Endothelial cell of umbilical vein (primary cell): ENCODE data around the gene PDE6B. TPM values are rescaled to one million over a fixed set of nuclear protein-coding genes. Genes with fewer than 3 reads are reported as not detected.

Source experiments
- BruUV-seq: library from RNA; stranded (reverse); fragments of 400-500 nt; replicated peaks from 2 replicates; lab custom pipeline; 2021; lab: Mats Ljungman, UMichigan
- CTCF ChIA-PET: fragments of 300-600, 350-600 bp; sonication (Branson Sonifier 250); formaldehyde crosslinking; loops from one replicate; lab custom pipeline; 2021; ENCODE audit warnings: antibody characterized with exemption, inconsistent platforms; lab: Charles Lee
- POLR2A ChIA-PET: fragments of 300-600, 350-600 bp; sonication (Branson Sonifier 250); formaldehyde crosslinking; loops from one replicate; lab custom pipeline; 2021; ENCODE audit warnings: antibody characterized with exemption, inconsistent platforms; lab: Charles Lee
- DNase-seq: peaks from one replicate; pipeline ENCODE4 v3.0.0-alpha.2; 2011; ENCODE audit warnings: low read depth, low spot score
- FAIRE-seq: peaks from 2 replicates; lab custom pipeline; 2011; peaks lifted over from hg19 to GRCh38; lab: Jason Lieb, UNC
- H2AFZ ChIP-seq: 2 replicates; pipeline ENCODE4 v1.6.0; 2012; ENCODE audit warnings: low read depth, low read length, control low read depth, inconsistent platforms
- H3K27ac ChIP-seq: 2 replicates; pipeline ENCODE4 v1.5.1; 2011; ENCODE audit warnings: low read depth, mild to moderate bottlenecking, control low read depth, low read length, moderate library complexity; ENCODE audit not compliant: insufficient read depth
- H3K27me3 ChIP-seq, 2 experiments: 2 replicates each; pipeline versions ENCODE4 v1.6.0 to v1.6.1; 2011; ENCODE audit warnings: low read length in 2 of 2, mixed read lengths in 1 of 2; ENCODE audit not compliant: control insufficient read depth in 2 of 2, insufficient read depth in 2 of 2
- H3K36me3 ChIP-seq, 2 experiments: 2 replicates in 1 of 2; 3 replicates in 1 of 2; pipeline ENCODE4 v1.5.1; 2011; ENCODE audit warnings: low read length in 2 of 2, mild to moderate bottlenecking in 1 of 2, moderate library complexity in 1 of 2; ENCODE audit not compliant: control insufficient read depth in 2 of 2, insufficient read depth in 2 of 2; ENCODE audit errors: extremely low read depth in 1 of 2
- H3K4me1 ChIP-seq: 3 replicates; pipeline ENCODE4 v1.5.1; 2011; ENCODE audit warnings: mild to moderate bottlenecking, low read length; ENCODE audit not compliant: control insufficient read depth, insufficient read depth; ENCODE audit errors: extremely low read depth
- H3K4me2 ChIP-seq: 2 replicates; pipeline ENCODE4 v1.6.1; 2011; ENCODE audit warnings: low read length, control low read depth, mixed read lengths; ENCODE audit not compliant: insufficient read depth
- H3K4me3 ChIP-seq, 3 experiments: fragments of 200-600 bp in 1 of 3; sonication (generic), shearing (Covaris generic) in 1 of 3; replicated peaks in 1 of 3; 2 replicates each; pipeline ENCODE4 v1.5.1; 2011 to 2016; ENCODE audit warnings: control low read depth in 3 of 3, low read length in 3 of 3, mild to moderate bottlenecking in 2 of 3, inconsistent platforms in 1 of 3, low read depth in 1 of 3, moderate library complexity in 1 of 3; ENCODE audit not compliant: insufficient read depth in 1 of 3
- H3K79me2 ChIP-seq: 2 replicates; pipeline ENCODE4 v1.6.0; 2012; ENCODE audit warnings: low read length, inconsistent platforms; ENCODE audit not compliant: control insufficient read depth, insufficient read depth
- H3K9ac ChIP-seq: replicated peaks from 2 replicates; pipeline ENCODE3; 2011; ENCODE audit warnings: low read length, control low read depth; ENCODE audit not compliant: insufficient read depth; ENCODE audit errors: extremely low read depth
- H3K9me1 ChIP-seq: replicated peaks from 3 replicates; pipeline ENCODE4 v1.6.0; 2011; ENCODE audit warnings: mild to moderate bottlenecking, low read length; ENCODE audit not compliant: control insufficient read depth, insufficient read depth; ENCODE audit errors: extremely low read depth
- H3K9me3 ChIP-seq: replicated peaks from 2 replicates; pipeline ENCODE4 v1.5.1; 2012; ENCODE audit warnings: low read length, inconsistent platforms; ENCODE audit not compliant: control insufficient read depth, insufficient read depth
- H4K20me1 ChIP-seq: replicated peaks from 2 replicates; pipeline ENCODE3; 2011; ENCODE audit warnings: mild to moderate bottlenecking, low read length; ENCODE audit not compliant: control insufficient read depth, insufficient read depth; ENCODE audit errors: extremely low read depth
- EZH2 ChIP-seq: IDR thresholded peaks from 2 replicates; pipeline ENCODE4 v1.6.1; 2012; ENCODE audit warnings: borderline replicate concordance, low read depth, mild to moderate bottlenecking, moderate library complexity, low read length, inconsistent platforms; ENCODE audit not compliant: severe bottlenecking
- FOS ChIP-seq: IDR thresholded peaks from 2 replicates; pipeline ENCODE4 v1.6.1; 2011; ENCODE audit warnings: mild to moderate bottlenecking, low read length, moderate library complexity, borderline replicate concordance; ENCODE audit not compliant: insufficient read depth
- GATA2 ChIP-seq: IDR thresholded peaks from 2 replicates; pipeline ENCODE4 v1.7.0; 2011; ENCODE audit warnings: low read depth, mild to moderate bottlenecking, moderate library complexity, mixed read lengths, low read length; ENCODE audit not compliant: insufficient read length, insufficient read depth
- JUN ChIP-seq: IDR thresholded peaks from 2 replicates; pipeline ENCODE4 v1.6.1; 2011; ENCODE audit warnings: borderline replicate concordance, low read depth; ENCODE audit not compliant: insufficient read length, insufficient read depth
- MAX ChIP-seq: IDR thresholded peaks from 2 replicates; pipeline ENCODE4 v1.6.1; 2011; ENCODE audit not compliant: insufficient read depth, insufficient read length
- MYC ChIP-seq: IDR thresholded peaks from one replicate; pipeline ENCODE4 v1.6.1; 2011; ENCODE audit warnings: mild to moderate bottlenecking, low read depth, low read length
- POLR2A ChIP-seq: IDR thresholded peaks from 2 replicates; pipeline ENCODE4 v1.6.1; 2012; ENCODE audit warnings: low read depth, mild to moderate bottlenecking, control low read depth, low read length
- POLR2AphosphoS5 ChIP-seq: IDR thresholded peaks from 2 replicates; pipeline ENCODE4 v1.6.1; 2012; ENCODE audit warnings: low read depth, mild to moderate bottlenecking, control low read depth, low read length, moderate library complexity; ENCODE audit not compliant: insufficient read depth
- dilution Hi-C: fragments of 300-500 bp; cut with MboI; formaldehyde crosslinking; loops from one replicate; pipeline ENCODE4 v1.15.0; 2019; ENCODE audit warnings: low sequenced_read_pairs; ENCODE audit not compliant: extremely low pct_ligation_motif_present
- intact Hi-C: fragments of 100-400 bp; cut with micrococcal nuclease; formaldehyde crosslinking; loops from one replicate; pipeline ENCODE4 v1.10.0; 2022
- polyA plus RNA-seq, 4 experiments: library from polyadenylated mRNA; depleted of rRNA in 3 of 4; stranded (reverse) in 3 of 4; unstranded in 1 of 4; fragments of >200 nt; gene quantifications; 2 replicates each; pipeline versions ENCODE4 v1.2.1 to v1.2.3, GENCODE V29; 2011 to 2012; ENCODE audit warnings: missing spikeins in 1 of 4
- total RNA-seq: library from RNA; stranded (reverse); gene quantifications from 2 replicates; pipeline ENCODE4 v1.2.3, GENCODE V29; 2021
- TF ChIP-seq, protein P1 (sequence below), 2 donors: IDR thresholded peaks; 1 replicate in 1 of 2; 2 replicates in 1 of 2; pipeline ENCODE4 v1.5.1; 2011; ENCODE audit warnings: low read length in 2 of 2, mild to moderate bottlenecking in 2 of 2, moderate library complexity in 2 of 2, control low read depth in 1 of 2, inconsistent platforms in 1 of 2, low read depth in 1 of 2; ENCODE audit not compliant: insufficient read depth in 1 of 2; ENCODE audit errors: extremely low read depth in 1 of 2

Gene PDE6B
- total and polyA plus RNA-seq, 2 donors (not counting 3 experiments of a cell fraction or from before 2014, with no cell fraction given): 0.77 to 1.8 TPM

GRCh38 chr4:581753-582361, 43.5 kb upstream of the PDE6B start:
- no peak for FAIRE-seq
- no peaks in the 10 kb centered on the region for H3K36me3 ChIP-seq
- H3K9me1 ChIP-seq: no peaks in the 10 kb centered on the region
- H3K4me1 ChIP-seq: no peaks in the 10 kb centered on the region
- H3K4me3 ChIP-seq: no peak overlapping the region
- dilution Hi-C loops: no loop called here
- intact Hi-C loops: no loop called here
- ChIA-PET POLR2A (no interaction called here), CTCF (no interaction called here)
- H3K4me2 ChIP-seq: no peak overlapping the region
- H3K9me3 ChIP-seq: no peaks in the 10 kb centered on the region
- no TSS peak for BruUV-seq
- H3K9ac ChIP-seq: no peak overlapping the region
- H2AFZ ChIP-seq: no peak overlapping the region
- no peaks in the 10 kb centered on the region for H3K79me2 ChIP-seq
- H4K20me1 ChIP-seq: no peaks in the 10 kb centered on the region
- peaks cover 27 to 35% of the 10 kb centered on the region in 2 experiments for H3K27me3 ChIP-seq
- TF ChIP-seq EZH2: no peak
- no peak for TF ChIP-seq JUN
- TF ChIP-seq MYC: no peak
- TF ChIP-seq POLR2A: no peak
- no peak for TF ChIP-seq POLR2AphosphoS5
- no peak for TF ChIP-seq MAX
- no peak for TF ChIP-seq GATA2
- TF ChIP-seq, protein P1, sequence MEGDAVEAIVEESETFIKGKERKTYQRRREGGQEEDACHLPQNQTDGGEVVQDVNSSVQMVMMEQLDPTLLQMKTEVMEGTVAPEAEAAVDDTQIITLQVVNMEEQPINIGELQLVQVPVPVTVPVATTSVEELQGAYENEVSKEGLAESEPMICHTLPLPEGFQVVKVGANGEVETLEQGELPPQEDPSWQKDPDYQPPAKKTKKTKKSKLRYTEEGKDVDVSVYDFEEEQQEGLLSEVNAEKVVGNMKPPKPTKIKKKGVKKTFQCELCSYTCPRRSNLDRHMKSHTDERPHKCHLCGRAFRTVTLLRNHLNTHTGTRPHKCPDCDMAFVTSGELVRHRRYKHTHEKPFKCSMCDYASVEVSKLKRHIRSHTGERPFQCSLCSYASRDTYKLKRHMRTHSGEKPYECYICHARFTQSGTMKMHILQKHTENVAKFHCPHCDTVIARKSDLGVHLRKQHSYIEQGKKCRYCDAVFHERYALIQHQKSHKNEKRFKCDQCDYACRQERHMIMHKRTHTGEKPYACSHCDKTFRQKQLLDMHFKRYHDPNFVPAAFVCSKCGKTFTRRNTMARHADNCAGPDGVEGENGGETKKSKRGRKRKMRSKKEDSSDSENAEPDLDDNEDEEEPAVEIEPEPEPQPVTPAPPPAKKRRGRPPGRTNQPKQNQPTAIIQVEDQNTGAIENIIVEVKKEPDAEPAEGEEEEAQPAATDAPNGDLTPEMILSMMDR (IDR thresholded peaks at IDR 0.05; ENCODE audit: extremely low read depth in 1 of 2, insufficient read depth in 1 of 2, low read depth in 1 of 2, low read length in 2 of 2): no peak
- TF ChIP-seq FOS: no peak
- H3K27ac ChIP-seq: no peak overlapping the region
- DNase-seq: no peak
